ENCODE measurements around the gene DPEP2.
A peak's percentile ranks its signal among the peaks of the same experiment; 100 is the strongest.
"Not testable (repeated sequence)": the region's sequence is repeated elsewhere in the genome, so short reads cannot be mapped to it uniquely, and the experiment has no call there.

DPEP2 gene

GRCh38 chr16:68005211-68005610, 5.9 kb upstream of the DPEP2 start:
- no peak for DNase-seq (ENCODE audit: low read depth, low spot score)

GRCh38 chr16:68003031-68003430, 3.7 kb upstream of the DPEP2 start:
- no peak for DNase-seq (ENCODE audit: low read depth, low spot score)

GRCh38 chr16:68000450-68000849, 1.2 kb upstream of the DPEP2 start:
- no peak for DNase-seq (ENCODE audit: low read depth, low spot score)

- no peak for DNase-seq (ENCODE audit: low read depth, low spot score)
Measured at GRCh38 chr16:67999985-68000384, 701 bp upstream of the DPEP2 start.

GRCh38 chr16:67998231-67998778, 979 bp downstream of the DPEP2 start:
- DNase-seq (ENCODE audit: low read depth, low spot score) = not testable (repeated sequence)

- DNase-seq (ENCODE audit: low read depth, low spot score) = no peak
Measured at GRCh38 chr16:67996666-67997065, 2.6 kb downstream of the DPEP2 start.

- DNase-seq (ENCODE audit: low read depth, low spot score) = no peak
Measured at GRCh38 chr16:67995423-67995822, 3.9 kb downstream of the DPEP2 start.

- DNase-seq (ENCODE audit: low read depth, low spot score) = not testable (repeated sequence)
Measured at GRCh38 chr16:67994040-67994408, 5.3 kb downstream of the DPEP2 start.

- DNase-seq (ENCODE audit: low read depth, low spot score) = peak; percentile 92
Measured at GRCh38 chr16:67993207-67994039, 5.9 kb downstream of the DPEP2 start.

- no peak for DNase-seq (ENCODE audit: low read depth, low spot score)
Measured at GRCh38 chr16:67992661-67993206, 6.5 kb downstream of the DPEP2 start.

GRCh38 chr16:67990018-67990386, 9.3 kb downstream of the DPEP2 start:
- DNase-seq (ENCODE audit: low read depth, low spot score) = no peak

- no peak for DNase-seq (ENCODE audit: low read depth, low spot score)
Measured at GRCh38 chr16:67989322-67990017, 9.8 kb downstream of the DPEP2 start.

GRCh38 chr16:67988675-67989074, 10.6 kb downstream of the DPEP2 start:
- no peak for DNase-seq (ENCODE audit: low read depth, low spot score)

GRCh38 chr16:67987460-67988160, 11.7 kb downstream of the DPEP2 start:
- DNase-seq (ENCODE audit: low read depth, low spot score) = no peak

- DNase-seq (ENCODE audit: low read depth, low spot score) = no peak
Measured at GRCh38 chr16:67986949-67987348, 12.3 kb downstream of the DPEP2 start.

- DNase-seq (ENCODE audit: low read depth, low spot score) = no peak
Measured at GRCh38 chr16:67982011-67982696, 17.1 kb downstream of the DPEP2 start.

- DNase-seq (ENCODE audit: low read depth, low spot score) = peak; percentile 77
Measured at GRCh38 chr16:67979955-67980678, 19.2 kb downstream of the DPEP2 start, which contains the start of gene DPEP3. Gene DPEP3 (minus strand): TSS chr16:67980499. CDS start chr16:67980380, 119 bp downstream.

GRCh38 chr16:67977469-67978227, 21.6 kb downstream of the DPEP2 start:
- DNase-seq (ENCODE audit: low read depth, low spot score) = no peak

- DNase-seq (ENCODE audit: low read depth, low spot score) = no peak
Measured at GRCh38 chr16:67977005-67977404, 22.3 kb downstream of the DPEP2 start.

- DNase-seq (ENCODE audit: low read depth, low spot score) = no peak
Measured at GRCh38 chr16:67976205-67976604, 23.1 kb downstream of the DPEP2 start.

Measured in ELF-1 (cell line).